Pulmonary artery endothelial cell (primary cell): ENCODE results near the gene RPS26. TPM values are rescaled to one million over a fixed set of nuclear protein-coding genes. Genes with fewer than 3 reads are reported as not detected.
"Not testable (repeated sequence)": the region's sequence is repeated elsewhere in the genome, so short reads cannot be mapped to it uniquely, and the experiment has no call there.

Experiments used
- DNase-seq: peaks from one replicate; pipeline ENCODE4 v3.0.0-alpha.2; 2011; ENCODE audit warnings: low read depth, low spot score
- total RNA-seq: library from RNA; depleted of rRNA; stranded (reverse); fragments of >200 nt; gene quantifications from 2 replicates; pipeline ENCODE4 v1.2.3, GENCODE V29; 2014

Gene RPS26
- total RNA-seq, 1 donor from 2014 or later, result 101 TPM

DNA sequence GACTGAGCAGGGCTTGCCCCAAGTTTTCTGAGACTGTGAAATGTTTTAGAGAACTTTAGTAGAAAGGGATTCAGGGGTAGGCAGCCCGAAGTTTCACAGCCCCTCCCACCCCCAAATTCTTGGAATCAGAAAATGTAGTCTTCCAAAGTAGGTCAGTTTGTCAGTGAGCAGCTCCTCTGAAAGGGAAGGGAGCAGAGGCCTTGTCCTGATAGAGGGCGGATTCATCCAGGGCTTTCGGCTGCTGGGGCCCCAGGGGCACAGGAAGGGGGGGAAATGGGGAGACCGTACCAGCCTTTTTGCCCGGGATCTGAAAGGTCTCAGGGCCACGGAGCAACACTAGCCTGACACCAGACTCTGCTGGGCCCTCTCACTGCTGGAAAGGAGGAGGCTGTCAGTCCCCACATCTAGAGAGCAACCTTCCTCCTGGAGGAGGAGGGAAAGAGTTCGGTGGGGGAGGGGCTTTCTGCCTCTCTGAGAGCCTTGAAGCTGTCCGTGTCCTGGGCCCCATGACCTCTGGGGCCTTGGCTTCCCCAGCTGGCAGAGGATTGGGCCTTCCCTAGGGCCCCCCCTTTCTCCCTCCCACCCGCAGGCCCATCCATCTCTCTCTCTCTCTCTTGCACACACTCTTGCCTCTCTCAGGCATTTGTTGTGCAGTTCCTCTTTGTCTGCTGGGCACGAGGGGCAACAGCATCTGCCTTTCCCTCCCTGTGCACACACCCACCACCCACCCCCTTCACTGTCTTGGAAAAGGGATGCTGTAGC, 21.1 kb upstream of the RPS26 start, which contains the start of gene IKZF4:
Gene IKZF4, plus strand, starts transcription at position 621 of the 762 bp plus-strand sequence. CDS start 451 bp downstream, outside the sequence.
- DNase-seq, result no peak

DNA sequence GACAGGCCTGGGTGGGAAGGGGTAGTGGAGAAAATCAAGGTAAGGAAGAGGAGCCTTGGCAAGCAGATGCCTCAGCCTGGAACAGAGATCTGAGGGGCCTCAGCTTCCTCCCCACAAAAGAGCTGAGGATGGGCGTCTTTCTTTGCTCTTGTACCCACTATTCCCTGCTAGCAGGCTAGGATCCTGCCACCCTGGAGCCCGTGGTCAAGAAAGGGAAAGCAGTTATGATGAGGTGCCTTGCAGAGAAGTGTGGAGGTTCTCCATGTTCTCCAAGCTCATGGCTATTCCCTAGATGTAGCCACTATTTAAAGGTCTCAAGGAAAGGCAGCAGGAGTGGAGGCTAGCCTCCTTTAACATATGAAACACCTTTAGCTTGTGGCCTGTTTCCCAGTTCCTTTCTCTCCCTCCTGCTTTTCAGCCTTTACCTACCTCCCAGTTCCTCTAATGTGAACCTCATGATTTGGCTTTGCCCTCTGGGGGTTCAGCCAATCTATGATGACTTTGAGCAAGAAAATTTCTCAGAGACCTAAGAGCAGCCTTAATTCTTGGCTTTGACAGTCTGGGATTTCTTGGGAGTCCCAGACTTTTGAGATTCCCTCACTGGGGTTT, 19.7 kb upstream of the RPS26 start:
- no peak for DNase-seq

DNA sequence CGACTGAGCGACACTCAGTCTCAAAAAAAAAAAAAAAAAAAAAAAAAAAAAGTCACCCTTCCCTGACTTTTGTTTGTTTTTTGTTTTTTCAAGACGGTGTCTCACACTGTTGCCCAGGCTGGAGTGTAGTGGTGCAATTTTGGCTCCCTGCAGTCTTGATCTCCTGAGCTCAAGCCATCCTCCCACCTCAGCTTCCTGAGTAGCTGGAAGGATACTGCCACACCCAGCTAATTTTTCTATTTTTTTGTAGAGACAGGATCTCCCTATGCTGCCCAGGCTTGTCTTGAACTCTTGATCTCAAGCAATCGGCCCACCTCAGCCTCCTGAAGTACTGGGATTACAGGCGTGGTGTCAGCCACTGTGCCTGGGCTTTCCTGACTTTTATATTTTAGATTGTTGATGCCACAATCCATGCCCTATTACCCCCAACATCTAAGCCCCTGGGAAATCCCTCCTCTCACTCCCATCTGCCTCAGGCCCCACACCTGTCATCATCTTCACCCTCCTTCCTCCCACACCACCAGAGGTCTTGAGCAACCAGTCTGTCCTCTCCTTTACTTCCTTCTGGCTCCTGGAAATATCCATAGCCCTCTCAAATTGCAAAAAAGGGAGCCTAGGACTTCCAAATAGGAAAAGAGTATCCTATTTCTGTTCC, 13.1 kb upstream of the RPS26 start:
- no peak for DNase-seq

DNA sequence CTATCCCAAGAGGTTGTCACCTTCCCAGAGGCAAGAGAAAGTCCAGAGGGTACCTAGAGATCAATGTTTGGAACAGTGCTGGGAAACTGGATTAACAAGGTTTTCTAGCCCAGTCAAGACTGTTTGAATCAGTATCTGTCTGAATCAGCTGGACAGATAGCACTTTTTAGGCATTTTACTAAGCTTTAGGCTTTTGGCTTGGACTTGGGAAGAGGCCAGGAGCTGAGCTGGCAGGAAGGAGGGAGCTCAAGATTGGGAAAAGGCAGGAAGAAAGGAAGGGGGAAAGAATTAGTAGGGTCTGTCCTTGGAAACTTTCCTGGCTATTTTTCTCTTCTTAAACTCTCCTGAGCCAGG, 12.6 kb upstream of the RPS26 start:
- DNase-seq, result peak; percentile 24

DNA sequence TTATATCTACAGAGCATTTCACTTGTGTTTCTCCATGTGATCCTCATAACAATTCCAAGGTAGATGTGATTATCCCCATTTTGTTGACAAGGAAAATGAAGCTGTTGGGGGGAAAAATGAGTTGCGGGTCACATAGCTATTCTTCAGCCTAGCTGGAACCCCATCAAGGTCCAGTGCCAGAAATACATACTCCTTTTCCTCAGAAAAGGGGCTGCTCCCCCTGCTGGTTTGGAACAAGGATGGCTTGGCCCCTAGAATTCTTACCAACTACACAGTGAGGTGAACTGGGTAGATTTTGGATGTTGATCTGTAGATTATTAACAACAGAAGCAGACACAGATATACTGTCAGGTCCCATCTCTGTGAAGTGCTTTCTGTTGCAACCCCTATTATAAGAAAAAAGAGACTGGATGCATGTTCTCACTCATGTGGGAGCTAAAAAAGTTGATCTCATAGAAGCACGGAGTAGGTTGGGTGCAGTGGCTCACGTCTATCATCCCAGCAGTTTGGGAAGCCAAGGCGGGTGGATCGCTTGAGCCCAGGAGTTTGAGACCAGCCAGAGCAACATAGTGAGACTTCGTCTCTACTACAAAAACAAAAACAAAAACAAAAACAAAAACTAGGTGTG, 11.9 kb upstream of the RPS26 start:
- DNase-seq, result peak; percentile 37

DNA sequence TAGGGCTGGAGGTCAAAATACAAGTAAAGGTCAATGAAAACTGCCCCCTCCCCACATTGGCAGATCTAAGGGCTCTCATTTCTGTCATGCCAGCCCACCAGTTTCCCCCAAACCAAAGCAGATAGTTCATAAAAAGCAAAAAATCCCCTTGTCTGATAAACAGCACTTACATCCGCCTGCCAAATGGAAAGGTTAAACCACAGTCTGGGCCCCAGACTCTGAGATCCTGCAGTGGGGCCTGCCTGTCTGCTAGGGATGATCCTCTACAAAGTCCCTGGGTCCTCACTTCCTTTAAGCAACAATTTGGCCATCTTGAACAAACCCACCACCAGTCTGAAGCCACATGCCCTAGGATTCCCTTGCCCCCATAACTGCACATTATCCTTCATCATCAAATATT, 9.7 kb upstream of the RPS26 start:
- DNase-seq, result no peak

DNA sequence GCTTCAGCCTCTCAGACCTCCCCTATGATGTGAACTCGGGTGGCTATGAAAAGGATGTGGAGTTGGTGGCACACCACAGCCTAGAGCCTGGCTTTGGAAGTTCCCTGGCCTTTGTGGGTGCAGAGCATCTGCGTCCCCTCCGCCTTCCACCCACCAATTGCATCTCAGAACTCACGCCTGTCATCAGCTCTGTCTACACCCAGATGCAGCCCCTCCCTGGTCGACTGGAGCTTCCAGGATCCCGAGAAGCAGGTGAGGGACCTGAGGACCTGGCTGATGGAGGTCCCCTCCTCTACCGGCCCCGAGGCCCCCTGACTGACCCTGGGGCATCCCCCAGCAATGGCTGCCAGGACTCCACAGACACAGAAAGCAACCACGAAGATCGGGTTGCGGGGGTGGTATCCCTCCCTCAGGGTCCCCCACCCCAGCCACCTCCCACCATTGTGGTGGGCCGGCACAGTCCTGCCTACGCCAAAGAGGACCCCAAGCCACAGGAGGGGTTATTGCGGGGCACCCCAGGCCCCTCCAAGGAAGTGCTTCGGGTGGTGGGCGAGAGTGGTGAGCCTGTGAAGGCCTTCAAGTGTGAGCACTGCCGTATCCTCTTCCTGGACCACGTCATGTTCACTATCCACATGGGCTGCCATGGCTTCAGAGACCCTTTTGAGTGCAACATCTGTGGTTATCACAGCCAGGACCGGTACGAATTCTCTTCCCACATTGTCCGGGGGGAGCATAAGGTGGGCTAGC, 7.0 kb upstream of the RPS26 start:
- DNase-seq, result no peak

DNA sequence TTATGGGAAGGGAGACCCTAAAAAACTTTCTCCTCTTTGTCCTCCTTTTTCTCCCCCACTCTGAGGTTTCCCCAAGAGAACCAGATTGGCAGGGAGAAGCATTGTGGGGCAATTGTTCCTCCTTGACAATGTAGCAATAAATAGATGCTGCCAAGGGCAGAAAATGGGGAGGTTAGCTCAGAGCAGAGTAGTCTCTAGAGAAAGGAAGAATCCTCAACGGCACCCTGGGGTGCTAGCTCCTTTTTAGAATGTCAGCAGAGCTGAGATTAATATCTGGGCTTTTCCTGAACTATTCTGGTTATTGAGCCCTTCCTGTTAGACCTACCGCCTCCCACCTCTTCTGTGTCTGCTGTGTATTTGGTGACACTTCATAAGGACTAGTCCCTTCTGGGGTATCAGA, 4.6 kb upstream of the RPS26 start:
- no peak for DNase-seq

DNA sequence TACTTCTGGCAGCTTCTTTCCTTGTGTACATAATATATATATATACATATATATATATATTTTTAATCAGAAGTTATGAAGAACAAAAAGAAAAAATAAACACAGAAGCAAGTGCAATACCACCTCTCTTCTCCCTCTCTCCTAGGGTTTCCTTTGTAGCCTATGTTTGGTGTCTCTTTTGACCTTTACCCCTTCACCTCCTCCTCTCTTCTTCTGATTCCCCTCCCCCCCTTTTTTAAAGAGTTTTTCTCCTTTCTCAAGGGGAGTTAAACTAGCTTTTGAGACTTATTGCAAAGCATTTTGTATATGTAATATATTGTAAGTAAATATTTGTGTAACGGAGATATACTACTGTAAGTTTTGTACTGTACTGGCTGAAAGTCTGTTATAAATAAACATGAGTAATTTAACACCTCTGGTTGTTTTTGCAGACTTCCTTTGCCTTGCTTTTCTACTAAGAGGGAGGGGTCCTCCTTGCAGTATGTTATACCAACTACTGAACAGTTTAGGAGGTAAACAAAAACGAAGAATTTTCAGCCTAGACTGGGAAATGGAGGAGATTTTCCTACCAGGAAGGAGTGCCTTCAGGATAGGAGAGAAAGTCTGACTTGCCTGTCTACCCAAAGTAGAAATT, 3.6 kb upstream of the RPS26 start:
- no peak for DNase-seq

DNA sequence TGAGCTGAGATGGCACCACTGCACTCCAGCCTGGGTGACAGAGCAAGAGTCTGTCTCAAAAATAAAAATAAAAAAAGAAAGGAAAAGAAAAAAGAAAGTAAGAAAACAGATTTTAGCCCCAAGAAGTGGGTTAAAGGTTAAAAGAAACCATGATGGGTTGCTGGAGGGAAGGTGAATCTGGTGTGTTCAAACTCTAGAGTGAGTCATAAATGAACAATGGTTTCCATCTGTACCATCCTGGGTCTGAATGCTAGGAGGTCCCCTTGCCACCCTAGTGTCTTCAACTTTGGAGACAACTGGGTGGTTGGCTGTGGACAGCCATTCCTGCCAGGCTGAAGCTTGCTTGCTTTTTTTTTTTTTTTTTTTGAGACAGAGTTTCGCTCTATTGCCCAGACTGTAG, 1.6 kb upstream of the RPS26 start:
- DNase-seq, result no peak

DNA sequence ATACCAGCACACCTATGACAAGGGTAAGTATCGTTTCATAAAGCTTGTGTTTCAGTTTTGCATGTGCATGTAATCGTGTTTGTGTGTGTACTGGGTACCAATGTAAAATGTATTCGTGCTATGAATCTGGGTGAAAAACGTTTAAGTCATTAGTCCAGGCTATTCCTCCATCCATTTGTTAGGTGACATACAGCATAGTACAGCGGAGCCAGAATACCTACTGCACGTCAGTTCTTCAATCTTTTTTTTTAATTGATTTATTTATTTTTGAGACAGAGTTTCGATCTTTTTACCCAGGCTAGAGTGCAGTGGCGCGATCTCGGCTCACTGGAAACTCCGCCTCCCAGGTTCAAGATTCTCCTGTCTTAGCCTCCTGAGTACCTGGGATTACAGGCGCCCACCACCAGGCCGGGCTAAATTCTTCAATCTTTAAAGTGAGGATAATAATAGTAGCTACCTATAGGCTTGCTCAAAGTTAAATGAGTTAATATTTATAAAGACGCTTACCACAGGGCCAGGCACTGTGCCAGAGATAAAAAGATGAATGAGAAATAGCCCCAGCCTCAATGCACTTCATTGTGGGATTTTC, 661 bp upstream of the RPS26 start:
- no peak for DNase-seq

DNA sequence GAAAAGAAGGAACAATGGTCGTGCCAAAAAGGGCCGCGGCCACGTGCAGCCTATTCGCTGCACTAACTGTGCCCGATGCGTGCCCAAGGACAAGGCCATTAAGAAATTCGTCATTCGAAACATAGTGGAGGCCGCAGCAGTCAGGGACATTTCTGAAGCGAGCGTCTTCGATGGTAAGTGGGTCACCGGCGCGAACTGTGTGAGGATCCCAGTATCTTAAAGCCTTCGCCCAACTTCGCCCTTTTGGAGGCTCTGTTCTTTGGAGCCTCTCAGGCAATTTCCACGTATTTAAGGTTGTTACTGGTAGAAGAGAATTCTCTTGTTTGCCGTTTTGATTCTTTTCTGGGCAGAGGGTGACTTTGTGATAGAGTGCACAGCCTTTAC, 704 bp downstream of the RPS26 start:
- not testable (repeated sequence) for DNase-seq

DNA sequence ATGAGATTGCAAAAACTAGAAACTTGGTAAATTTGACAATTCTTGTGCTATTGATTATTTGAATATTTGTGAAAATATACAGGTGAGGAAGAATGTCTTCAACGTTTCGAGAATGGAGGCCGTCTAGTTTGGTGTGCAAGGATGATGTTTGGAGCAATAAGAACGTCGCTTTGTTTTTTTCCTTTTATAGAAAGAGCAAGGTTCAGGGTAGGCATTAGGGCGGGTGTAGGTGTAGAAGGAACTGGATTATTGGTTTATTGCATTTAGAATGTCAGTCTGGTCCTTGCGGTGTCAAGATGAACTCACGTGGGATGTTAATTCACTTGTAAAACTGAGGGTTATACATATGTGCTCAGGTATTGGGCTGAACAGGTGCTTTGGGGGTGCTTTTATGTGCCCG, 1.1 kb downstream of the RPS26 start:
- no peak for DNase-seq

DNA sequence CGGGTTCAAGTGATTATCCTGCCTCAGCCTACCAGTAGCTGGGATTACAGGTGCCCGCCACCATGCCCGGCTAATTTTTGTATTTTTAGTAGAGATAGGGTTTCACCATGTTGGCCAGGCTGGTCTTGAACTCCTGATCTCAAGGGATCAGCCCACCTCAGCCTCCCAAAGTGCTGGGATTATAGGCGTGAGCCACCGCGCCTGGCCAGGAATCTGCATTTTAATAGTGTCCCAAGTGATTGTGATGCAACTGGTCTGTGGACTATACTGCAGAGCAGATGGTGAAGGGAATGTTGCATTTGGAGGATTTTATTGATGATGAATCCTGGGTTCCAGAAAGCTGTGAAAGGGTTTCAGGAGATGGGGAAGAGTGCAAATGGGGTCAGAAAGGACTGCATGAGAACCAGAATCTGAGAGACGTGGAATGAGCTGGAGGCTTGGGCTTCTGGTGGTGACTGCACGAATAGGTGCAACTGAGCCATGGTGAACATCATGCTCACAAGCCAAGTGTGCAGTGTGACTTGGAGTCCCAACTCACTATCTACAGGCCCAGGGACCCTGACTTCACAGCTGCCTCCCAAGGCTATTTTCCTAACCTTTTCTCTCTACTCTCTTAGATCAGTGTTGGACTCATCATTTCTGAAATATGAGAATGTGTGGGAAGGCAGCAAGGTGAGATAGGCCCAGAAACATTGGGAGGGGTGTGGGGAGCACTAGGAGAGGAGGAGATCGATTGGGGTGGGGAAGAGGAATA, 4.5 kb downstream of the RPS26 start:
- no peak for DNase-seq

DNA sequence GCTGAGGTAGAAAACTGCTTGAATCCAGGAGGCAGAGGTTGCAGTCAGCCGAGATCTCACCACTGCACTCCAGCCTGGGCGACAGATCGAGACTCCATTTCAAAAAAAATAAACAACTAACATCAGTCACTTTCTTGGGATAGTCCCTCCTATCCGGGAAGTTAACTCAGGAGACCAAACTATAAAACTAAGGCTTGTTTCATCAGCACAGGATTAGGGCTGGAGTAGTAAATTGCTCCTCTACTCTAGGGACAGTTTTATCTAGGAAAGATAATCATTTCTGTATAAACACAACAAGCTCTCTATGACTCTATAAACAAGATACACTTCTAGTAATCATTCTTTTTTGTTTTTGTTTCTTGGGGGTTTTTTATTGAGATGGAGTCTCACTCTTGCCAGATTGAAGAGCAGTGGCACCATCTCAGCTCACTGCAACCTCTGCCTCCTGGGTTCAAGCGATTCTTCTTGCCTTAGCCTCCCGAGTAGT, 11.7 kb downstream of the RPS26 start:
- no peak for DNase-seq

DNA sequence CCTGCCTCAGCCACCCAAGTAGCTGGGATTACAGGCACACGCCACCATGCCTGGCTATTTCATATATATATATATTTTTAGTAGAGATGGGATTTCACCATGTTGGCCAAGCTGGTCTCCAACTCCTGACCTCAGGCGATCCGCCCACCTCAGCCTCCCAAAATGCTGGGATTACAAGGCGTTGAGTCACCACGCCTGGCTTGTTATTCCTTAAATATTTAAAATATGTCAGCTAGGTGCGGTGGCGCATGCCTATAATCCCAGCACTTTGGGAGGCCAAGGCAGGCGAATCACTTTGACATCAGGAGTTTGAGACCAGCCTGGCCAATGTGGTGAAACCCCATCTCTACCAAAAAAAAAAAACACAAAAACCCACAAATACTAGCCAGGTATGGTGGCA, 18.2 kb downstream of the RPS26 start:
- DNase-seq, result not testable (repeated sequence)

DNA sequence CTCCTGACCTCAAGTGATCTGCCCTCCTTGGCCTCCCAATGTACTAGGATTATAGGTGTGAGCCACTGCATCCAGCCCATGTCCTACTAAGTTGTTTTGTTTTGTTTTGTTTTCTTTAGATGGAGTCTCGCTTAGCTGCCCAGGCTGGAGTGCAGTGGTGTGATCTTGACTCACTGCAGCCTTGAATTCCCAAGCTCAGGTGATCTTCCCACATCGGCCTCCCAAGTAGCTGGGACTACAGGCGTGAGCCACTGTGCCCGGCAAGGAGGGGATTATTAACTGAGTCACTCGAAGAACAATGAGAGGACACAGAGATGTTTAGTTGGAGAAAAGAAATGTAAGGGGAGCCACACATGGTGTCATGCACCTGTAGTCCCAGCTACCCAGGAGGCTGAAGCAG, 20.3 kb downstream of the RPS26 start:
- no peak for DNase-seq

DNA sequence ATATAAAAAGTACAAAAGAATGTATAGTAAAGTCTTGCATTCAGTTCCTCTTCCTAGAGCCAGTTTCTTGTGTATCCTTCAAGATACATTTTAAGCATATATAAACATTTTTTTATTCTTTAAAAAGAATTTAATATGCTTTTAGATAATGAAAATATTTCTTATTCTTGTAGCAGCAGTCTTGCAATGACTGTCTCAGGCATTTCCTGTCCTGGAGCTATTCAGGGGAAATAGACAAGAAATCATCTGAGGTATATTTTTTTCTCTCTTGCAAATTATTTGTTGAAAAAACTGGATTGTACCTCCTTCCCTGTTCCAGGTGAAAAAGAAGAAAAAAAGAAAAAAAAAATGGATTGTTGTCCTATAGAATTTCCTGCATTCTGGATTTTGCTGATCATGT, 21.3 kb downstream of the RPS26 start:
- no peak for DNase-seq

DNA sequence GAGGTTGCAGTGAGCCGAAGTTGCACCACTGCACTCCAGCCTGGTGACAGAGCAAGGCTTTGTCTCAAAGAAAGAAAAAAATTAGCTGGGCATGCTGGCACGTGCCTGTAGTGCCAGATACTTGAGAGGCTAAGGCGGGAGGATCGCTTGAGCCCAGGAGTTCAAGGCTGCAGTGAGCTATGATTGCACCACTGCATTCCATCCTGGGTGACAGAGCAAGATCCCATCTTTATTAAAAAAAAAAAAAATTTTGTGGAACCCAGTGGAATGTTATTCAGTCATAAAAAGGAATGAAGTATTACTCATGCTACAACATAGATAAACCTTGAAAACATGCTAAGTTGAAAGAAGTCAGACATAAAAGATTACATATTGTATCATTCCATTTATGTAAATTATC, 29.9 kb downstream of the RPS26 start:
- no peak for DNase-seq

DNA sequence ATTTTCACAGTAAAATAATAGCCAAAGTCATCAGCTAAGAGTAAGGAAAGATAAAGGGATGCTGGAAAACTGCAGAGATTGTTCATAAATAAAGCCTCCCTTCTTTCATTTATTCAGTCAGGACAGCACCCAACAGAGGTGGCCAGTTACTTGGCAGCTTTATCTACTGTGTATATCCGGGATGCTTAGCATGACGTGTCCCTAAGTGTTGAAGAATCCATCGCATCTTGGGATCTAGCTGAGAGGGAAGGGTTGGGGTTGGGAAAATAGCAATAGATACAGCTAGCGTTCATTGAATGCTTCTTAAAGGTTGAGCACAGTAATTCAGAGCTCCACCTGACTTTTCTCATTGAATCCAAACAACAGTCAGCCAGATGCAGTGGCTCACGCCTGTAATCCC, 32.7 kb downstream of the RPS26 start:
- no peak for DNase-seq
